ENCODE data around the gene NPLOC4. TPM values are rescaled to one million over a fixed set of nuclear protein-coding genes. Genes with fewer than 3 reads are reported as not detected.
"Not testable (repeated sequence)": the region's sequence is repeated elsewhere in the genome, so short reads cannot be mapped to it uniquely, and the experiment has no call there.

Gene NPLOC4
- total RNA-seq, 1 donor = 63.8 TPM

- DNase-seq (ENCODE audit: low read depth in 2 of 3, low spot score in 2 of 3) = no peak
Observed at GRCh38 chr17:81537856-81538555, 98.9 kb downstream of the NPLOC4 start.

DNA sequence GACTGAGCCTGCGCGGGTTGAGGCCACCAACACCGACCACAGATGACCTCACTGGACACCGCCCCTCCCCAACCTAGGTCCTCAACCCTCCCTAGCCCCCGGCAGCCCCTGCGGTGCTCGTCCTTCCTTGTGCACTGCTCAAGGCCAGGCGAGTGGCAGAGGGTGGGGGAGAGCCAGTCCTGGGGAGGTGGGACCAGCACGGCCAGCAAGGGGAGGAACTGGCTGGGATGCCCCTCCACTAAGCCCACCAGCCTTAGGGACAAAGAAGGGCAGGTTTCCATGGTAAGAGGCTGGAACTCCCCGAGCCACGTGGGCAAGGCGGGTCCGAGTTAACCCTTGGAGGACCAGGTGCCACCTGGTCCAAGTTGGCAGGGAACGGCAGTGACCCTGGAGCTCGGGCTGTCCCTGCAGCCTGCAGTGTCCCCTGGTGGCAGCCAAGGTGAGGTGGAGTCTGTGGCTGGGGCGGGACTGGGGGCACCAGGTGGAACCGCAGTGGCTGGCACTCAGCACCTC, 99.5 kb downstream of the NPLOC4 start:
- peak in 2 of 3 donors; percentile 58 to 70 for DNase-seq (ENCODE audit: low read depth in 2 of 3, low spot score in 2 of 3)

- DNase-seq (ENCODE audit: low read depth in 2 of 3, low spot score in 2 of 3) = peak in 1 of 3 donors; percentile 43
Observed at GRCh38 chr17:81536299-81537290, 100.3 kb downstream of the NPLOC4 start.

DNA sequence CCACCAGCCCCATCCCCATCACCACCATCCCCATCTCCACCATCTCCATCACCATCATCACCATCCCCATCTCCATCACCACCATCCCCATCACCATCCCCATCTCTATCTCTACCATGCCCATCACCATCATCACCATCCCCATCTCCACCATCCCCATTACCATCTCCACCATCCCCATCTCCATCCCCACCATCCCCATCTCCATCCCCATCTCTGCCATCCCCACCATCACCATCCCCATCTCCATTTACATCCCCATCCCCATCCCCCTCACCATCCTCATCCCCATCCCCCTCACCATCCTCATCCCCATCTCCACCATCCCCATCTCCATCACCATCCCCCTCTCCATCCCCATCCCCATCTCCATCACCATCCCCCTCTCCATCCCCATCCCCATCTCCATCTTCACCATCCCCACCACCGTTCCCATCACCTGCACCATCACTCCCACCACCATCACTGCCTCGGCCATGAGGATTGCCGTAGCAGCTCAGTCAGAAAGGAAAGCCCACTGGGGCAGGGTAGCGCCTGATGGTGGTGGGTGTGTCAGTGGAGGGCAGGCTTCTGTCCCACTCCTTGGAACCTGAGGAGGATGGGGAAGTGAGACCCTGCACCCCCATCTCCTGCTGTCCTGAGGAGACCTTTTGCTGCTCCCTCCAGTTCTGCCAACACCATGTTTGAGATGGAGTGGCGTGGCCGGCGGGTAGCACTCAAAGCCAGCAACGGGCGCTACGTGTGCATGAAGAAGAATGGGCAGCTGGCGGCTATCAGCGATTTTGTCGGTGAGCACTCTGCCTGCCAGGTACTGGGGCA, 101.2 kb downstream of the NPLOC4 start:
- DNase-seq (ENCODE audit: low read depth in 2 of 3, low spot score in 2 of 3) = no peak

- no peak for DNase-seq (ENCODE audit: low read depth in 2 of 3, low spot score in 2 of 3)
Observed at GRCh38 chr17:81535007-81535328, 101.9 kb downstream of the NPLOC4 start.

DNA sequence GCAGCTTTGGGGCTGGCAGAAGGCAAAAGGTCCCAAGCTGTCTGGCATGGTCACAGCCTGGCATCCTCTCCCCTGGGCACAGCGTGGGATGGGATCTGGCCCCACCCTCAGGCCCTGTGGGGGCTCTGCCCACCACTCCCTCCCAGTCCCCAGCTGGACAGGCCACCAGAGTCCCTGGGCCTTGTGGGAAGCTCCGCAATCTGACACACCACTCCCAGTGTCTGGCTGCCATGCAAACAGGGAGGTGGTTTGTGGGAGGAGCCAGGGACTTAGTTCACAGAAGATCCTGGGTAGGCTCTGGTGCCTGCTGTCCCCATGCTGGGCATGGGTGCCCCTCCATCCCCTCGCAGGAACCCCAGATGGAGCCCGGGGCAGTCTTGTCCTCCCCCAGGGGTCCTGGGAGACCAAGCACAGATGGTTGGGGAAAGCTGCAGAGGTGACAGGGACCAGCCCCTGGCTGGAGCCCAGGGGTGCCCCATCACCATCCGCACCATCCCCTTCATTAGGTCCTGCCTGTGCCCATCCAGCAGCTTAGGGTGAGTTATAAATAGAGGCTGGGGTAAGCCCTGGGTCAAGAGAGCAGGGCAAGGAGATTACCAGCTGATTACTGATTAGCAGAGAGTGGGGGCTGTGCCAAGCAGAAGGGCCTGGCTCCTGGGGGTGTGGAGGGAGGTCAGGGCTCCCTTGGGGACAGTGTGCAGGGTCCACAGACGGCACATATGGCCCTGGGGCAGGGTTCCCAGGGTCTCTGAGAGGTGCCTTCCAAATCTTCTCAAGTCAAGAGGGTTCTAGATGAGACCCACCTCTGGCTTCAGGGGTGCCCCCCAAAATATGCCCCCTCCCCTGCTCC, 102.5 kb downstream of the NPLOC4 start:
- DNase-seq (ENCODE audit: low read depth in 2 of 3, low spot score in 2 of 3) = no peak

GRCh38 chr17:81533339-81534141, 103.4 kb downstream of the NPLOC4 start:
- DNase-seq (ENCODE audit: low read depth in 2 of 3, low spot score in 2 of 3) = no peak

DNA sequence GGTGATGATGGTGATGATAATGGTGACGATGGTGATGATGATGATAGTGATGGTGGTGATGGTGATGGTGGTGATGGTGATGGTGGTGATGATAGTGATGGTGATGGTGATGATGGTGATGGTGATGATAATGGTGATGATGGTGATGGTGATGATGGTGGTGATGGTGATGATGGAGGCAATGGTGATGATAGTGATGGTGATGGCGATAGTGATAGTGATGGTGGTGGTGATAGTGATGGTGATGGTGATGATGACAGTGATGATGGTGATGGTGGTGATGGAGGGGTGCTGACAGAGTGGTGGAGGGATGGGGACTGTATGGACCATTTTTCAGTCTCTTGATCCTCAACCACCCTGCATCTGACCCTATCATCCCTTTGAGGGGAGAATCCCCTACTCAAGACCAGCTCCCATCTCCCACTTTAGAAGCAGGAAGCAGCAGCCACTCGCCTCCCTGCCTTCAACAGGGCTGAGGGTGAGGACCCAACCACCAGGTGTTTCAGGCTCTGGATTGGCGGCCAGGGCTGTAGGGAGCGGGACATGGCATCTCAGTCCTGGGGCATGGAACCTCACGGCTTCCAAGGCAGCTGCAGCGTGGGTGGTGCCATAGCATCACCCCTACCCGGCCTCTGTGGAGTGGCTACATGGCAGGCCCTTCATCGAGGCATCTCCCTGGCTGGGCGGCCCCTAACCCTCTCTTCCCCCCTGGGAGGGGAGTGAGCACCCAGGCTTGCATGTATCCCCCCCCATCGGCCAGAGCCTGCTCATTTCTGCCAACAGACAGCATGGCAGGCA, 104.2 kb downstream of the NPLOC4 start:
- no peak for DNase-seq (ENCODE audit: low read depth in 2 of 3, low spot score in 2 of 3)

DNA sequence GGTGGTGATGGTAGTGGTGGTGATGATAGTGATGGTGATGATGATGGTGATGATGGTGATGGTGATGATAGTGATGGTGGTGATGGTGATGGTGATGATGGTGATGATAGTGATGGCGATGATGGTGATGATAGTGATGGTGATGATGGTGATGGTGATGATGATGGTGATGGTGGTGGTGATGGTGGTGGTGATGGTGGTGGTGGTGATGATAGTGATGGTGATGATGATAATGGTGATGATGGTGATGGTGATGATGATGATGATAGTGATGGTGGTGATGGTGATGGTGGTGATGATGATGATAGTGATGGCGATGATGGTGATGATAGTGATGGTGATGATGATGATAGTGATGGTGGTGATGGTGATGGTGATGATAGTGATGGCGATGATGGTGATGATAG, 104.9 kb downstream of the NPLOC4 start:
- DNase-seq (ENCODE audit: low read depth in 2 of 3, low spot score in 2 of 3) = not testable (repeated sequence)

- DNase-seq (ENCODE audit: low read depth in 2 of 3, low spot score in 2 of 3) = not testable (repeated sequence)
Observed at GRCh38 chr17:81531013-81531412, 105.9 kb downstream of the NPLOC4 start.

- no peak for DNase-seq (ENCODE audit: low read depth in 2 of 3, low spot score in 2 of 3)
Observed at GRCh38 chr17:81529437-81529803, 107.5 kb downstream of the NPLOC4 start.

- DNase-seq (ENCODE audit: low read depth in 2 of 3, low spot score in 2 of 3) = no peak
Observed at GRCh38 chr17:81528651-81529436, 108.1 kb downstream of the NPLOC4 start.

DNA sequence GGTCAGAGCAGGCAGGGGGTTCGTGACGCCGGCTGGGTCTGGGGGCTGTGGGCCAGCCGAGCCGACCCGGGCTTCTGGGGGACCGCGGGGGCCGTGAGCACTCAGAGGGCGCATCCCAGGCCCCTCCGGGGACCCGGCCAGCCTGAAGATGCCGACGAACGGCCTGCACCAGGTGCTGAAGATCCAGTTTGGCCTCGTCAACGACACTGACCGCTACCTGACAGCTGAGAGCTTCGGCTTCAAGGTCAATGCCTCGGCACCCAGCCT, 108.6 kb downstream of the NPLOC4 start:
- no peak for DNase-seq (ENCODE audit: low read depth in 2 of 3, low spot score in 2 of 3)

DNA sequence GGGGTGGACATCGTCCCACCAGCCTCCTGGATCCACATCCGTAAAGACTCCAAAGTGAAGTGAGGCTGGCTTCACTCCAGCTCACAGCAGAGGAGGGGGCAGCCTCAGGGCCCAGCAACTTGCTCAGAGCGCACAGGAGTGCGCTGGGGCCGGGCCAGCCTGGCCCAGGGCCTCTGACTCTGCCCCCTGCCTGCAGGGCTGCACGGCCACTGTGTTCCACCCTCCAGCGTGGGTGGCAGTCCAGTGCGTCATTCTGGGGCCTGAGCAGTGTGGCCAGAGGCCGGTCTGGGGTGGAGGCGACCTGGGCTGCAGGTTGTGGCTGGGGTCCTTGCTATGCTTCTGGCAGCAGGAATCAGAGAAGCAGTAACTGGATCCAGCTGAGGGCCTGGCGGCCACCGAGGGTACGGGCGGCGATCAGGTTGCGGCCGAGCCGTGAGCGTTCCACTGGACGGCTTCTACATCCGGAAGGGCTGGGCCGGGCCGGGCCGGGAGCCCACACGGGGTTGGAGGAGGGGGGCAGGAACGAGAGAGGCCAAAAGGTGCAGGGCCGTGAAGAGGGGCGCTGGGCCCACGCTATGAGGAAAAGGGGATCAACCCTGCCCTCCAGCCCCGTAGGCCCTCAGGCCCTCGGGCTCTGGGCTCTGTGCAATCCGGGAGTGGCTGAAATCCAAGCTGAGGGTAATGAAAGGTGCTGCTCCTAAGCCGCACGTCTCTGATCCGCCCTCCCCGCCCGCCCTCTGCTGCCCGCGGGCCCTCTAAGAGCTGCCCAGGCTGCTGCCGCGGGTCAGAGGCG, 109.1 kb downstream of the NPLOC4 start, which contains the start of gene FSCN2:
TSS of gene FSCN2 (plus strand) at position 787 of the 793 bp plus-strand sequence. CDS start 155 bp downstream, outside the sequence.
- DNase-seq (ENCODE audit: low read depth in 2 of 3, low spot score in 2 of 3) = no peak

DNA sequence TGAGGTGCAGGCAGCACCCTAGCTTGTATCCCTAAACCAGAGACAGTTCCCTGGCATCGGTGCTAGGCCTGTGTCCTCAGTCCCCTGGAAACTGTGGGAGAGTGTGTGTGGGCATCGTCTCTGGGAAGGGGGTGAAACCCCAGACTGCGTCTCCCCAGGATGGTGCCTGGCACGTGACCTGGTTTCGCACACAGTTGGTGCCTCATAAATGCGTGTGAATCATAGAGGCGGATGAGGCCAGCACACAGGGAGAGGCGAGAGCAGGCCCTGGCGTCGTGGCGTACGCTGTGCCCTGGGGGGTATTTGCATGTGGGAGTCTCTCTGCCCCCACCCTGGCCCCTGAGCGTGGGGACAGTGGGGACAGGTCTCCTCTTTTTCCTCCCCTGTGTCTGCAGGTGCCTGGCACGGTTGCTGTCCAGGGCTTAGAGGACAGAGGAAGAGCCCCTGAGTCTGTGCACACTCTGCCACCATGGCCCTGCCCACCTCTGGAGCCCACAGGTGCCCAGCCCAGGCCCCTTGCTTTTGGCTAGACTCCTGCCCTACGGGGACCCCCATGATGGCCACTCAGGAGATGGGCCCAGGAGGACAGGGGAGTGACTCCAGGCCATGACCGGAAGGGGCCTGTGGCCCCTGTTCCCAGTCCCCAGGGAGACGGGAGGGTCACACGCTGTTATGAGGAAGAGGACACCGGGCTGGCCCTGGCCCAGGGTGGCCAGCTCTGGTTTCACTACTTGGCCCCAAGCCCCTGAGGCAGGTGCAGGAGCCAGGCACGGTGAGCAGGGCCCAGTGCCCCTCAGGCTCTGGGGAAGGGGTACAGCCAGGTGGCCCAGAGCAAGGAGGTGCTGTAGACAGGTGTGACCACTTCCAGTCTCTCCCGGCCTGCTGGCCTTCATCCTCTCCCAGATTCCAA, 110.0 kb downstream of the NPLOC4 start:
- DNase-seq (ENCODE audit: low read depth in 2 of 3, low spot score in 2 of 3) = no peak

GRCh38 chr17:81524865-81525159, 112.1 kb downstream of the NPLOC4 start:
- DNase-seq (ENCODE audit: low read depth in 2 of 3, low spot score in 2 of 3) = no peak

All from hematopoietic multipotent progenitor cell (in vitro differentiated cells).